Endothelial cell (in vitro differentiated cells): ENCODE results near the gene GATA1. TPM values are rescaled to one million over a fixed set of nuclear protein-coding genes. Genes with fewer than 3 reads are reported as not detected.

Experiments used
- DNase-seq: peaks from one replicate; pipeline ENCODE4 v3.0.0; 2021; ENCODE audit warnings: low spot score
- H3K27ac Mint-ChIP-seq: one replicate; pipeline ENCODE4 v1.8.0; 2021; ENCODE audit warnings: mixed read lengths, inconsistent platforms; ENCODE audit not compliant: unreplicated experiment
- H3K27me3 Mint-ChIP-seq: one replicate; pipeline ENCODE4 v1.8.0; 2021; ENCODE audit warnings: mild to moderate bottlenecking, moderate library complexity, mixed read lengths, inconsistent platforms; ENCODE audit not compliant: unreplicated experiment
- H3K36me3 Mint-ChIP-seq: one replicate; pipeline ENCODE4 v1.8.0; 2021; ENCODE audit warnings: mild to moderate bottlenecking, low read depth, mixed read lengths, inconsistent platforms; ENCODE audit not compliant: unreplicated experiment
- H3K4me1 Mint-ChIP-seq: one replicate; pipeline ENCODE4 v1.8.0; 2021; ENCODE audit warnings: mild to moderate bottlenecking, mixed read lengths, inconsistent platforms; ENCODE audit not compliant: unreplicated experiment
- H3K4me3 Mint-ChIP-seq: one replicate; pipeline ENCODE4 v1.8.0; 2021; ENCODE audit warnings: mild to moderate bottlenecking, mixed read lengths, inconsistent platforms; ENCODE audit not compliant: unreplicated experiment
- H3K9me3 Mint-ChIP-seq: one replicate; pipeline ENCODE4 v1.8.0; 2021; ENCODE audit warnings: mixed read lengths, inconsistent platforms; ENCODE audit not compliant: unreplicated experiment
- CTCF ChIP-seq: fragments of 200-600 bp; sonication (generic); IDR thresholded peaks from one replicate; pipeline ENCODE4 v1.5.0; 2021; ENCODE audit warnings: antibody characterized with exemption; ENCODE audit not compliant: unreplicated experiment
- total RNA-seq: library from RNA; stranded (reverse); fragmentation: NEBNext Ultra II Directional; extraction: Animal tissue kit (Norgen Biotek cat#: 25700); gene quantifications from one replicate; pipeline ENCODE4 v1.2.1, GENCODE V29; 2021; ENCODE audit not compliant: unreplicated experiment

GATA1 gene
- total RNA-seq, 1 donor from 2014 or later = not detected

DNA sequence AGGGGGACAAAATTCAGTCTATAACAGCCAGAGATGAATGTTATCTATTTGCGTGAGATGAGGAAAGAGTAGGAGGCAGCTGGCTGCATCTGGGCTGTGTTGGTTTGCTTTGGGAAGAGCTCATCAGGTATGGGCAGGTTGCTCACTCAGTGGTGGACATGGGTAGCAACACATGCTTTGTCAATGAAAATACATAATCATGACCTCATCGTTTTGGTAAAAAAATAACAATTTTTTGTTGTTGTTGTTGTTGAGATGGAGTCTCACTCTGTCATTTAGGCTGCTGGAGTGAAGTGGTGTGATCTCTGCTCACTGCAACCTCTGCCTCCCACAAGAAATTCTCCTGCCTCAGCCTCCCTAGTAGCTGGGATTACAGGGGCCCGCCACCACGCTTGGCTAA is 41.2 kb upstream of the GATA1 start:
- no peak overlapping the region for H3K27ac Mint-ChIP-seq
- H3K36me3 Mint-ChIP-seq = no peaks in the 10 kb centered on the region
- no peaks in the 10 kb centered on the region for H3K9me3 Mint-ChIP-seq
- H3K4me3 Mint-ChIP-seq = no peak overlapping the region
- H3K27me3 Mint-ChIP-seq = no peaks in the 10 kb centered on the region
- no peaks in the 10 kb centered on the region for H3K4me1 Mint-ChIP-seq
- TF ChIP-seq CTCF = no peak
- DNase-seq = no peak

- no peak for TF ChIP-seq CTCF
- Mint-ChIP-seq H3K4me3 (no peak overlapping the region), H3K27ac (no peak overlapping the region), H3K36me3 (no peaks in the 10 kb centered on the region), H3K27me3 (no peaks in the 10 kb centered on the region), H3K9me3 (no peaks in the 10 kb centered on the region), H3K4me1 (no peaks in the 10 kb centered on the region)
- no peak for DNase-seq
Observed at GRCh38 chrX:48747415-48748016, 38.9 kb upstream of the GATA1 start.

- H3K9me3 Mint-ChIP-seq = no peaks in the 10 kb centered on the region
- no peak for TF ChIP-seq CTCF
Observed at GRCh38 chrX:48749182-48749581, 37.2 kb upstream of the GATA1 start.

GRCh38 chrX:48751343-48751742 is 35.0 kb upstream of the GATA1 start:
- no peaks in the 10 kb centered on the region for H3K9me3 Mint-ChIP-seq
- DNase-seq = no peak
- H3K36me3 Mint-ChIP-seq = no peaks in the 10 kb centered on the region
- H3K27me3 Mint-ChIP-seq = peaks cover 4% of the 10 kb centered on the region
- no peak overlapping the region for H3K4me3 Mint-ChIP-seq
- no peak for TF ChIP-seq CTCF
- no peaks in the 10 kb centered on the region for H3K4me1 Mint-ChIP-seq
- H3K27ac Mint-ChIP-seq = no peak overlapping the region

More at GRCh38 chrX:48749182-48749581, 37.2 kb upstream of the GATA1 start:
- Mint-ChIP-seq H3K4me1 (no peaks in the 10 kb centered on the region), H3K27ac (no peak overlapping the region), H3K4me3 (no peak overlapping the region), H3K36me3 (no peaks in the 10 kb centered on the region), H3K27me3 (no peaks in the 10 kb centered on the region)
- no peak for DNase-seq

DNA sequence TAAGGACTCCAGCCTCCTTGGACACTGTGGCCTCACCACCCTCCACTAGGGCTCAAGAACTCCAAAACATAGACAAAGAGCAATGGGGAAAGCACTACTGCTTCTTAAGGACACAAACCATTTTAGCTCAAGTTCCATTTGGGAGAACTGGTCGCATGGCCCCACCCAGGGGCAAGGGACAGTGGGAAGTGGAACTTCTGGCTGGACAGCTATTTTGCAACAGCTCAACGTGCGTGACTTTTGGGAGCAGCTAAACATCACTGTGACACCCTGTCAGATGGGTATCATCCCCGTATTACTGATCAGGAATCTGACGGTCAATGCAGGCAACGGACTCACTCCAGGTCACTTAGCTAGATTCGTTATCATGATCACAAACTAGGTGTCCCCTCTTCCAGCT is 33.9 kb upstream of the GATA1 start:
- H3K36me3 Mint-ChIP-seq = no peaks in the 10 kb centered on the region

More for the DNA sequence above, 33.9 kb upstream of the GATA1 start:
- H3K27me3 Mint-ChIP-seq = peaks cover 4% of the 10 kb centered on the region
- no peak for TF ChIP-seq CTCF
- no peak for DNase-seq
- no peaks in the 10 kb centered on the region for H3K4me1 Mint-ChIP-seq
- no peaks in the 10 kb centered on the region for H3K9me3 Mint-ChIP-seq
- H3K27ac Mint-ChIP-seq = no peak overlapping the region
- no peak overlapping the region for H3K4me3 Mint-ChIP-seq
